Prostate gland (tissue), 2 donors: ENCODE results near the gene GH1. TPM values are rescaled to one million over a fixed set of nuclear protein-coding genes. Genes with fewer than 3 reads are reported as not detected.

Experiments used
- DNase-seq: peaks from one replicate; pipeline ENCODE4 v3.0.0-alpha.2; 2019; ENCODE audit warnings: low spot score
- H3K27ac ChIP-seq, 2 donors: fragments of 200-600 bp; sonication (generic); 2 replicates each; pipeline ENCODE4 v1.5.1; 2017 to 2019
- H3K27me3 ChIP-seq: fragments of 200-600 bp; sonication (generic); replicated peaks from 2 replicates; pipeline ENCODE4 v1.5.1; 2019; ENCODE audit not compliant: insufficient read depth
- H3K36me3 ChIP-seq, 2 donors: fragments of 200-600 bp; sonication (generic); 1 replicate in 1 of 2; 2 replicates in 1 of 2; pipeline versions ENCODE4 v1.5.1 to v1.8.1; 2017 to 2019
- H3K4me1 ChIP-seq: fragments of 200-600 bp; sonication (generic); replicated peaks from 2 replicates; pipeline ENCODE4 v1.5.1; 2019
- H3K4me3 ChIP-seq, 2 donors: fragments of 200-600 bp; sonication (generic); 2 replicates each; pipeline ENCODE4 v1.5.1; 2017 to 2019
- H3K9me3 ChIP-seq: fragments of 200-600 bp; sonication (generic); 2 replicates; pipeline ENCODE4 v1.5.1; 2017
- CTCF ChIP-seq, 4 experiments: fragments of 200-600 bp in 2 of 4; fragments of 450-650 bp in 2 of 4; sonication (generic) in 2 of 4; IDR thresholded peaks; 1 replicate in 3 of 4; 2 replicates in 1 of 4; pipeline ENCODE4 v1.5.1; 2016 to 2019; ENCODE audit warnings: antibody characterized with exemption in 4 of 4, mild to moderate bottlenecking in 2 of 4, moderate library complexity in 2 of 4
- POLR2A ChIP-seq: fragments of 450-650 bp; IDR thresholded peaks from one replicate; pipeline ENCODE4 v1.6.1; 2016; ENCODE audit warnings: antibody characterized with exemption, mild to moderate bottlenecking
- POLR2AphosphoS5 ChIP-seq: sonication (generic); formaldehyde crosslinking; IDR thresholded peaks from one replicate; pipeline ENCODE4 v1.6.1; 2017; ENCODE audit warnings: antibody characterized with exemption
- WGBS: methylation state at CpG from one replicate; pipeline ENCODE4 v1.1.5; 2018; 5-methylcytosine and 5-hydroxymethylcytosine counted together
- intact Hi-C: fragments of 100-400 bp; cut with DNase I; formaldehyde crosslinking; loops from one replicate; pipeline ENCODE4 v1.14.2; 2022
- total RNA-seq, 2 donors: library from RNA; depleted of rRNA; stranded (reverse); fragments of >200 nt; gene quantifications; one replicate each; pipeline ENCODE4 v1.1.0, GENCODE V29; 2016

GH1 gene
- total RNA-seq, 2 donors from 2014 or later, result not detected

DNA sequence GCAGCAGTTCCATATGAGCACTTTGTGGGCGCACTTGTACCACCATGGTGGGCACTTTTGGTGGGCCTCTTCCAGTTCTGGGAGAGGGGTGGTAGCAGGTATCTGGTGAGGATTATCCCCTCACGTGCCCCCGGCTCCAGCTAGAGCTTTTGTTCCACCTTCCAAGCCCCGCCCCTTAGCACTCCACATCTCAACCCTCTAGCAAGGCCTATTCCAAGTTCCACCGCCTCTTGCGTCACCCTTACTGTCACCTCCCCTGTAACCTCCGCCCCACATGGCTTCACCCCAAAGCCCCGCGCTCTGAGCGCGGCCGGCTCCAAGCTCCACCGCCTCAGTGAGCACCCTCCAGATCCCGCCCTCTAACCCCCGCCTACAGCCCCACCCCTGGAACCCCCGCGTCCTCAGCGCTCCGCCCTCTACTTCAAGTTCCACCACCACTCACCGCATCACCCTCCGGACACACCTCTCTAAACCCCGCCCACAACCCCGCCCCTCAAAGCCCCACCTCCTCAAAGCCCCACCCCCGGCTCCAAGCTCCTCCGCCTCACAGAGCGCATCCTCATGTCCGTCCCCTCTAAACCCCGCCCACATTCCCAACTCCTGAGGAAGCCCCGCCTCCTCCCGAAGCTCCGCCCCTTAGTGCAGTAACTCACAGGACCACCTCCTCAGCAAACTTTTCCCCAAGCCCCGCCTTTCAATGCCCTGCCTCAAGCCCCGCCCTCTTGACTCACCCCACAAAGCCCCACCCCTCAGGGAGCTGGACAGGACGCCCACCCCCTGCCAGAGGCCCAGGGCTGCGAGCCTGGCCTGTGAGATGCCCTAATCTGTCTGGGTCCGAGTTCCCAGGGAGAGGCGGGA lies 42.9 kb upstream of the GH1 start:
- Histone ChIP-seq H3K27ac (no peak overlapping the region), H3K27me3 (no peaks in the 10 kb centered on the region), H3K36me3 (no peaks in the 10 kb centered on the region), H3K4me3 (no peak overlapping the region), H3K4me1 (no peaks in the 10 kb centered on the region), H3K9me3 (no peaks in the 10 kb centered on the region)
- WGBS, result 33% methylated on average over 37 of the region's 37 CpGs
- DNase-seq, result no peak
- TF ChIP-seq POLR2A, result no peak
- no peak for TF ChIP-seq CTCF (IDR thresholded peaks at IDR 0.05)
- TF ChIP-seq POLR2AphosphoS5, result no peak
- intact Hi-C loops, result no loop called here

DNA sequence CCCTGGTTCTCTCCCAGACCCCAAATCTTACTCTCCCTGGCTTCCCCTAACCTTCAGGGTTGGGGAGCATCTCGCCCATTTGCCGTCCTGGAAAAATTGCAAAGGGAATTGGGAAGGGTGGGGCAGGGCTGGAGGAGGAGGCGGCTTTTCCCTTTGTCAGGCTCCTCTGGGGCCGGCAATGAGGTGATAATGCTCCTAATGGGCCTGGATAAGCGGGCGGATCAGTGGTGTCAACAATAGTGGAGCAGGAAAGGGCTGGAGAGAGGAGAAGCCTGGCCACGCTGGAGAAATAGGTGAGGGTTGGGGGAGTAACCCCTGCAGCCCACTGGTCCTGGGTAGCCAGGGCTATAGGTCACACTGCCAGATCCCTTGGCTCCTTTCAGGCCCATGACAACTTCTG lies 41.8 kb upstream of the GH1 start:
- intact Hi-C loops, result no loop called here
- H3K27me3 ChIP-seq, result no peaks in the 10 kb centered on the region
- H3K9me3 ChIP-seq, result no peaks in the 10 kb centered on the region
- H3K4me3 ChIP-seq, result no peak overlapping the region
- no peak for DNase-seq
- no peaks in the 10 kb centered on the region for H3K36me3 ChIP-seq
- no peaks in the 10 kb centered on the region for H3K4me1 ChIP-seq
- 81% methylated on average over 7 of the region's 7 CpGs for WGBS
- no peak overlapping the region for H3K27ac ChIP-seq
- TF ChIP-seq POLR2A (no peak), POLR2AphosphoS5 (no peak), CTCF (IDR thresholded peaks at IDR 0.05) (no peak)

- intact Hi-C loops, result no loop called here
- H3K36me3 ChIP-seq, result no peaks in the 10 kb centered on the region
- H3K27me3 ChIP-seq, result no peaks in the 10 kb centered on the region
- no peak overlapping the region for H3K4me3 ChIP-seq
- no peaks in the 10 kb centered on the region for H3K9me3 ChIP-seq
- H3K4me1 ChIP-seq, result no peaks in the 10 kb centered on the region
- 79% methylated on average over 9 of the region's 9 CpGs for WGBS
- TF ChIP-seq POLR2A, result no peak
- TF ChIP-seq CTCF (IDR thresholded peaks at IDR 0.05), result no peak
- TF ChIP-seq POLR2AphosphoS5, result no peak
- DNase-seq, result no peak
- H3K27ac ChIP-seq, result no peak overlapping the region
These were observed 41.4 kb upstream of the GH1 start for GRCh38 chr17:63960006-63960405.

GRCh38 chr17:63956296-63956920 lies 37.8 kb upstream of the GH1 start:
- no peaks in the 10 kb centered on the region for H3K36me3 ChIP-seq
- intact Hi-C loops, result no loop called here
- 100% methylated on average over 5 of the region's 5 CpGs for WGBS

More at GRCh38 chr17:63956296-63956920, 37.8 kb upstream of the GH1 start:
- H3K4me1 ChIP-seq, result no peaks in the 10 kb centered on the region
- H3K27me3 ChIP-seq, result no peaks in the 10 kb centered on the region
- H3K27ac ChIP-seq, result no peak overlapping the region
- H3K9me3 ChIP-seq, result no peaks in the 10 kb centered on the region
- TF ChIP-seq POLR2AphosphoS5, result no peak
- TF ChIP-seq CTCF (IDR thresholded peaks at IDR 0.05), result no peak
- no peak for TF ChIP-seq POLR2A
- DNase-seq, result no peak
- H3K4me3 ChIP-seq, result no peak overlapping the region
